PC-9 (cell line): ENCODE measurements around the gene COL13A1. TPM values are rescaled to one million over a fixed set of nuclear protein-coding genes. Genes with fewer than 3 reads are reported as not detected.

ENCODE experiments used
- BruUV-seq: library from RNA; stranded (reverse); fragments of 400-500 nt; replicated peaks from 2 replicates; lab custom pipeline; 2021; lab: Mats Ljungman, UMichigan
- CTCF ChIA-PET: fragments of 300-600 bp; sonication (Branson Sonifier 250); formaldehyde crosslinking; loops from one replicate; lab custom pipeline; 2022; ENCODE audit warnings: antibody characterized with exemption; lab: Charles Lee
- POLR2A ChIA-PET: fragments of 300-600 bp; sonication (Branson Sonifier 250); formaldehyde crosslinking; loops from one replicate; lab custom pipeline; 2022; ENCODE audit warnings: antibody characterized with exemption; ENCODE audit not compliant: unreplicated experiment; lab: Charles Lee
- DNase-seq, 2 experiments: peaks; one replicate each; pipeline versions ENCODE4 v3.0.0 to v3.0.0-alpha.2; 2015 to 2022; ENCODE audit warnings: mixed read lengths in 1 of 2
- H2AFZ ChIP-seq: fragments of 200-600 bp; sonication (generic); 2 replicates; pipeline ENCODE4 v1.8.1; 2017; ENCODE audit warnings: antibody characterized with exemption
- H3F3A ChIP-seq: fragments of 200-600 bp; sonication (generic); 2 replicates; pipeline ENCODE4 v1.8.1; 2017; ENCODE audit warnings: antibody characterized with exemption, mild to moderate bottlenecking, low read depth; ENCODE audit not compliant: insufficient read depth
- H3K27ac ChIP-seq: fragments of 200-600 bp; sonication (generic); 2 replicates; pipeline ENCODE4 v1.6.1; 2016; ENCODE audit warnings: mixed run types
- H3K27me3 ChIP-seq: fragments of 200-600 bp; sonication (generic); 2 replicates; pipeline ENCODE4 v1.6.1; 2016; ENCODE audit warnings: low read depth, mixed run types; ENCODE audit not compliant: insufficient read depth
- H3K36me3 ChIP-seq: fragments of 200-600 bp; sonication (generic); 2 replicates; pipeline ENCODE4 v1.6.1; 2016; ENCODE audit warnings: low read depth, mixed run types
- H3K4me1 ChIP-seq: fragments of 200-600 bp; sonication (generic); replicated peaks from 2 replicates; pipeline ENCODE4 v1.6.1; 2016; ENCODE audit warnings: mixed run types; ENCODE audit not compliant: insufficient read depth
- H3K4me2 ChIP-seq: fragments of 200-600 bp; sonication (generic); 2 replicates; pipeline ENCODE4 v1.6.1; 2017; ENCODE audit warnings: mixed run types
- H3K4me3 ChIP-seq: fragments of 200-600 bp; sonication (generic); 2 replicates; pipeline ENCODE4 v1.6.1; 2016; ENCODE audit warnings: mixed run types
- H3K79me2 ChIP-seq: fragments of 200-600 bp; sonication (generic); 2 replicates; pipeline ENCODE4 v1.6.1; 2017; ENCODE audit warnings: low read depth, mixed run types
- H3K9me2 ChIP-seq: fragments of 200-600 bp; sonication (generic); 2 replicates; pipeline ENCODE4 v1.8.1; 2017; ENCODE audit warnings: mild to moderate bottlenecking; ENCODE audit not compliant: insufficient read depth
- H3K9me3 ChIP-seq: fragments of 200-600 bp; sonication (generic); 2 replicates; pipeline ENCODE4 v1.8.1; 2016; ENCODE audit warnings: low read depth; ENCODE audit not compliant: insufficient read depth
- H4K20me1 ChIP-seq: fragments of 200-600 bp; sonication (generic); 2 replicates; pipeline ENCODE4 v1.8.1; 2017; ENCODE audit not compliant: insufficient read depth
- CTCF ChIP-seq: fragments of 200-600 bp; sonication (generic); conservative IDR thresholded peaks from 2 replicates; pipeline ENCODE4 v1.6.1; 2017; ENCODE audit warnings: mixed run types, antibody characterized with exemption, mild to moderate bottlenecking, moderate library complexity
- EZH2 ChIP-seq: fragments of 200-600 bp; sonication (generic); IDR thresholded peaks from 2 replicates; pipeline ENCODE4 v1.8.0; 2017; ENCODE audit warnings: antibody characterized with exemption, low read depth
- intact Hi-C: fragments of 100-400 bp; cut with micrococcal nuclease; formaldehyde crosslinking; loops from one replicate; pipeline ENCODE4 v1.10.0; 2022; ENCODE audit not compliant: unreplicated experiment
- total RNA-seq: library from RNA; stranded (reverse); gene quantifications from 2 replicates; pipeline ENCODE4 v1.2.3, GENCODE V29; 2021

Gene COL13A1
- total RNA-seq, 1 experiment from 2014 or later = 1.6 TPM

- Histone ChIP-seq H2AFZ (no peak overlapping the region), H3K4me2 (peak overlapping the region; percentile 43), H3F3A (peaks cover 6% of the 10 kb centered on the region; the same call in 1 of the 2 replicates), H3K9me2 (no peaks in the 10 kb centered on the region), H4K20me1 (no peaks in the 10 kb centered on the region; the same call in 1 of the 2 replicates), H3K36me3 (no peaks in the 10 kb centered on the region), H3K9me3 (no peaks in the 10 kb centered on the region), H3K79me2 (peaks cover 27% of the 10 kb centered on the region; the same call in 1 of the 2 replicates), H3K27ac (no peak overlapping the region), H3K27me3 (no peaks in the 10 kb centered on the region), H3K4me3 (no peak overlapping the region), H3K4me1 (peaks cover 33% of the 10 kb centered on the region)
- TF ChIP-seq EZH2 (no peak), CTCF (no peak)
- peak in 1 of 2 experiments; percentile 16 for DNase-seq
- intact Hi-C loops = no loop called here
- POLR2A ChIA-PET = no interaction called here
- no TSS peak for BruUV-seq
- CTCF ChIA-PET = no interaction called here
Measured at GRCh38 chr10:69807696-69808095, 6.0 kb downstream of the COL13A1 start.

DNA sequence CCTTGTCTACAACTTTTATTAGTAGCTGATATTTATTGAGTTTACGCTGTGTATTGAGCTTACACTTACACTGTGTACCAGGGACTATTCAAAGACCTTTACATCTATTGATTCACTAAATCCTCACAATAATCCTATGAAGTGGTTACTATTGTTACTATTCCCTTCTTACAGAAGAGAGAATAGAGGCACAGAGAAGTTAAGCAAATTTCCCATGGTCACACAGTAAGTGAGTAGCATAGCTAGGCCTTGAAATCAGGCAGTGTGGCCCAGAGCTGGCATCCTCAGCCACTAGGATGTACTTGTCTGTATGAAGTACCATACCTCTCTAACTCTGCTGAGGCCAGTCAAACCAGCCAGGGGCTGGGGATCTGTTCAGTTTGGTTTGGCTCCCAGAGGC is 7.6 kb downstream of the COL13A1 start:
- H2AFZ ChIP-seq = no peak overlapping the region
- TF ChIP-seq EZH2 (no peak), CTCF (no peak)
- peaks cover 20% of the 10 kb centered on the region for H3K4me1 ChIP-seq
- no peak for DNase-seq
- no peaks in the 10 kb centered on the region for H3K9me3 ChIP-seq
- H3K79me2 ChIP-seq = peaks cover 12% of the 10 kb centered on the region; the same call in 1 of the 2 replicates
- H3K36me3 ChIP-seq = no peaks in the 10 kb centered on the region
- POLR2A ChIA-PET = no interaction called here
- CTCF ChIA-PET = no interaction called here
- no peak overlapping the region for H3K4me2 ChIP-seq
- intact Hi-C loops = no loop called here
- BruUV-seq = no TSS peak
- H3K4me3 ChIP-seq = no peak overlapping the region
- H3K27ac ChIP-seq = no peak overlapping the region
- peaks cover 6% of the 10 kb centered on the region; the same call in 1 of the 2 replicates for H3F3A ChIP-seq
- H4K20me1 ChIP-seq = no peaks in the 10 kb centered on the region; the same call in none of the 2 replicates
- H3K27me3 ChIP-seq = no peaks in the 10 kb centered on the region
- no peaks in the 10 kb centered on the region for H3K9me2 ChIP-seq

DNA sequence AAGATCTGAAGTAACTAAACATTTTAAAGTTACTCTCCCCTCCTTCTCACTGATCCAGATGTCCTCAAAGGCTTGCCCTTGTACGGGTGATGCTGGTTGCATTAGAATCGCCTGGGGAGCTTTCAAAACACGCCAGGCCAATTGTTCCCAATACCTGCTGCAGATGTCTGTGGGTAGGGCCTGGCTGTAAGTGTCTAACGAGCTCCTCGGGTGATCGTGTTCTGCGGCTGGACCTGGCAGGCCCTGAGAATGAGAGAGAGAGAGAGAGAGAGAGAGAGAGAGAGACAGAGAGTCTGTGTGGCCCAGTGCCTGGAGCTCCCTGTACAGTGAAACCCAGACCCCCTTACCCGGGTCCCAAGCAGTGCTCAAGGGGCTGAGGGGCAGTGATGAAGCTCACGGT is 8.4 kb downstream of the COL13A1 start:
- Histone ChIP-seq H3F3A (peaks cover 6% of the 10 kb centered on the region; the same call in 1 of the 2 replicates), H3K4me2 (no peak overlapping the region), H3K9me3 (no peaks in the 10 kb centered on the region), H3K27me3 (no peaks in the 10 kb centered on the region), H2AFZ (no peak overlapping the region), H3K4me1 (peaks cover 19% of the 10 kb centered on the region), H3K36me3 (no peaks in the 10 kb centered on the region), H3K27ac (no peak overlapping the region), H4K20me1 (no peaks in the 10 kb centered on the region; the same call in 1 of the 2 replicates), H3K9me2 (no peaks in the 10 kb centered on the region), H3K4me3 (no peak overlapping the region), H3K79me2 (0 out of 2 replicates have a peak, but pooled peaks cover 6% of the 10 kb centered on the region)
- DNase-seq = no peak
- intact Hi-C loops = no loop called here
- no peak for TF ChIP-seq EZH2
- TF ChIP-seq CTCF = no peak
- BruUV-seq = no TSS peak
- CTCF ChIA-PET = no interaction called here
- POLR2A ChIA-PET = interaction anchor here (0.6 kb wide), 1 partner anchor 26 kb away, joined by 4 read pairs; no protein-coding TSS in a partner anchor
